Parathyroid adenoma (tissue), 2 donors: ENCODE data around the gene ACOT11.

Experiments used
- H2AFZ ChIP-seq: fragments of 300-600 bp; sonication (generic); one replicate; pipeline ENCODE4 v1.7.0; 2017; ENCODE audit warnings: antibody characterized with exemption, mild to moderate bottlenecking
- H3K27ac ChIP-seq: fragments of 300-600 bp; sonication (generic); one replicate; pipeline ENCODE4 v1.7.0; 2017
- H3K27me3 ChIP-seq: fragments of 300-600 bp; sonication (generic); one replicate; pipeline ENCODE4 v1.7.0; 2017; ENCODE audit warnings: low read length; ENCODE audit not compliant: control insufficient read depth, insufficient read depth
- H3K36me3 ChIP-seq: fragments of 300-600 bp; sonication (generic); one replicate; pipeline ENCODE4 v1.7.0; 2017; ENCODE audit warnings: low read length; ENCODE audit not compliant: control insufficient read depth, insufficient read depth
- H3K4me1 ChIP-seq: fragments of 300-600 bp; sonication (generic); one replicate; pipeline ENCODE4 v1.7.0; 2017; ENCODE audit warnings: control low read depth
- H3K4me2 ChIP-seq: fragments of 300-600 bp; sonication (generic); one replicate; pipeline ENCODE4 v1.7.0; 2017; ENCODE audit warnings: low read length
- H3K4me3 ChIP-seq: fragments of 300-600 bp; sonication (generic); one replicate; pipeline ENCODE4 v1.7.0; 2017; ENCODE audit warnings: low read depth, low read length
- H3K79me2 ChIP-seq: fragments of 300-600 bp; sonication (generic); one replicate; pipeline ENCODE4 v1.7.0; 2017; ENCODE audit warnings: control low read depth
- H3K9ac ChIP-seq: fragments of 300-600 bp; sonication (generic); one replicate; pipeline ENCODE4 v1.7.0; 2017; ENCODE audit warnings: mild to moderate bottlenecking
- H3K9me3 ChIP-seq: fragments of 300-600 bp; sonication (generic); one replicate; pipeline ENCODE4 v1.7.0; 2017; ENCODE audit warnings: low read length; ENCODE audit not compliant: control insufficient read depth
- TF ChIP-seq, protein P1 (sequence below): fragments of 300-600 bp; sonication (generic); IDR thresholded peaks from one replicate; pipeline ENCODE4 v1.7.0; 2017; ENCODE audit warnings: antibody characterized with exemption, mild to moderate bottlenecking
- donor health status: primary hyperparathyroidism.

Gene ACOT11

DNA sequence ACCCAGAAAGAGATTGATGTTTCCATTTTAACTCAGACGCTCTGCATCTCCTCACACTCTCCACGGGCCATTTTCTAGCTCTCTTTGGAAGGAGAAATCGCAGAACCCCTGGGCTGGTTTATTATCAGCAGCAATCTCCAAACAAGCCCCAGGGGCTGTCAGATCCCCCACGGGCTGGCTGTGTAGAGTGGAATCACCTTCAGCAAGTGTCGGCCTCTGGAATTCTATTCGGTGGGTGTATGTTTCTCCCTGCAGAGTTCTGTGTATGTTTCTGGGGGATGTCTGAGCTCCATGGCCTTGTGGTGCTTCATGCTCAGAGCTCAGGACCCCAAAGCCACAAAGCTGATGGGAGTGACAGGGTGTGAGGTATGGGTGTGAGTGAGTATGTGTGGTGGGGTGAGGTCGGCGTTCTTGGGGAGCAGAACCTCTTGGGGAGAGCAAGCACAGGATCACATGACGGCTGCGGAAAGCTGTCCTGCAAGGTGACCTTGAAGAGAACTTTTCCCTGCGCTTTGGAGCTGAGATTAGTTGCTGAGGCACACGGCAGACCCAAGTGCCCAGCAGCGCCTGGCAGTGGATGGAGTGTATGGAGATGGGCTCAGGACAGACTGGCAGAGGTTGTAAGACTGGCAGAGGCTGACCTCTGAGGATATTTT lies 489 bp downstream of the ACOT11 start:
- peak overlapping the region; percentile 63 for H2AFZ ChIP-seq
- H3K27ac ChIP-seq = peak overlapping the region; percentile 93
- H3K4me3 ChIP-seq = peak overlapping the region; percentile 59
- H3K79me2 ChIP-seq = peaks cover 21% of the 10 kb centered on the region
- peak overlapping the region; percentile 87 for H3K4me2 ChIP-seq
- H3K9ac ChIP-seq = no peak overlapping the region
- no peaks in the 10 kb centered on the region for H3K36me3 ChIP-seq
- no peaks in the 10 kb centered on the region for H3K9me3 ChIP-seq
- TF ChIP-seq, protein P1, sequence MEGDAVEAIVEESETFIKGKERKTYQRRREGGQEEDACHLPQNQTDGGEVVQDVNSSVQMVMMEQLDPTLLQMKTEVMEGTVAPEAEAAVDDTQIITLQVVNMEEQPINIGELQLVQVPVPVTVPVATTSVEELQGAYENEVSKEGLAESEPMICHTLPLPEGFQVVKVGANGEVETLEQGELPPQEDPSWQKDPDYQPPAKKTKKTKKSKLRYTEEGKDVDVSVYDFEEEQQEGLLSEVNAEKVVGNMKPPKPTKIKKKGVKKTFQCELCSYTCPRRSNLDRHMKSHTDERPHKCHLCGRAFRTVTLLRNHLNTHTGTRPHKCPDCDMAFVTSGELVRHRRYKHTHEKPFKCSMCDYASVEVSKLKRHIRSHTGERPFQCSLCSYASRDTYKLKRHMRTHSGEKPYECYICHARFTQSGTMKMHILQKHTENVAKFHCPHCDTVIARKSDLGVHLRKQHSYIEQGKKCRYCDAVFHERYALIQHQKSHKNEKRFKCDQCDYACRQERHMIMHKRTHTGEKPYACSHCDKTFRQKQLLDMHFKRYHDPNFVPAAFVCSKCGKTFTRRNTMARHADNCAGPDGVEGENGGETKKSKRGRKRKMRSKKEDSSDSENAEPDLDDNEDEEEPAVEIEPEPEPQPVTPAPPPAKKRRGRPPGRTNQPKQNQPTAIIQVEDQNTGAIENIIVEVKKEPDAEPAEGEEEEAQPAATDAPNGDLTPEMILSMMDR = no peak
- H3K4me1 ChIP-seq = peaks cover 14% of the 10 kb centered on the region
- no peaks in the 10 kb centered on the region for H3K27me3 ChIP-seq

DNA sequence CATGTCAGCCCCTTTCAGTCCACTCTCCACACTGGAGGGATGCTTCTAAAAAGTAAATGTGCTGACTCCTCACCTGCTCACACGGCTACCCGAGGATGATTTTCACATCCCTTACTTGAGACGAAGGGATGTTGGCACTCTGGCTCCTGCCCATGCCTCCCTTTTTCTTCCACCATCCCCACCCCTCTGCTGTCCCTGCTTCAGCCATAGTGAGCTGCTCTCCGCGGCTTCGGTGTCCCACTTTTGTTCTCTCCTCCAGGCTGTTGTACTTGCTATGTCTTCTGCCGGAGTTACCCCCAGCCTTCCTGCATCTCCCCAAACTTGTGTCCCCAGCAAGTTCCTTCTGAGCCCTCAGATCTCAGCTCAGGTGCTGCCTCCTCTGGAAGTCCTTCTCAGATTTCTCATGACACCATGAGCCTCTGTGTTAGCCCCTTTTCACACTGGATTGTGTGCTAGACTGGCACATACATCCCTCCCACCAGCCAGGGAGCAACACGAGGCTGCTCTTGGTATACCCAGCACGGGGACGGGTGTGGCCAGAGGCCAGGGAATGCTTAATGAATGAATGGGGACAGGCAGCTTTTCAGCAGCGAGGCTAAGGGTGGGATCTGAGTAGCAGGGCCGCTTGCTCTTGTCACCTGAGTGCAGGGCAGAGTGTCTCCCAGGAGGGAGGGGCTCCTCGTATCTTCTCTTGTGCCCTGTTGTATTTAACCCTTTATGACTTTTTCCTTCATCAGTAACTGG lies 1.3 kb downstream of the ACOT11 start:
- peaks cover 14% of the 10 kb centered on the region for H3K4me1 ChIP-seq
- no peak overlapping the region for H2AFZ ChIP-seq
- H3K27ac ChIP-seq = peak overlapping the region; percentile 93
- H3K4me3 ChIP-seq = peak overlapping the region; percentile 59
- no peaks in the 10 kb centered on the region for H3K27me3 ChIP-seq
- H3K79me2 ChIP-seq = peaks cover 21% of the 10 kb centered on the region
- peak overlapping the region; percentile 87 for H3K4me2 ChIP-seq
- no peaks in the 10 kb centered on the region for H3K9me3 ChIP-seq
- no peaks in the 10 kb centered on the region for H3K36me3 ChIP-seq
- H3K9ac ChIP-seq = no peak overlapping the region
- TF ChIP-seq, protein P1 = no peak

DNA sequence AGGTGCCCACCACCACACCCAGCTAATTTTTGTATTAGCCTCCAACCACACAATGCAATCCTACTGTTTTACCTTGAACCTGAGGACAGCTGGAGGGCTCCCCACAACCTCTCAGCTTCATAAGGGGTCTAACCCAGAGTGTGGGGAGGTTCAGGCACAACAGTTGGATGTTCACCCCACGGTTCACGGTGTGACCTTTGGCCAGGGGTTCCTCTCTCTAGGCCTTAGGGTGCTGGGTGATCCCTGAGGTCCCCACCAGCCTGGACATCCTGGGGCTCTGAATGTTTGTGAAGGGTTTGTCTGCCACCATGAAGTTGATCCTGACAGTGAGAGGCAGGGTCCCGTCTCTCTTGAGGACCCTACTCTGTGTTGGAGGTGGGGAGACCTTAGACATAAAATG lies 3.9 kb downstream of the ACOT11 start:
- Histone ChIP-seq H3K27ac (no peak overlapping the region), H3K9me3 (no peaks in the 10 kb centered on the region), H2AFZ (no peak overlapping the region), H3K27me3 (no peaks in the 10 kb centered on the region), H3K9ac (no peak overlapping the region), H3K4me1 (peaks cover 13% of the 10 kb centered on the region), H3K36me3 (no peaks in the 10 kb centered on the region), H3K4me3 (no peak overlapping the region), H3K79me2 (peaks cover 21% of the 10 kb centered on the region), H3K4me2 (no peak overlapping the region)
- TF ChIP-seq, protein P1 = no peak

DNA sequence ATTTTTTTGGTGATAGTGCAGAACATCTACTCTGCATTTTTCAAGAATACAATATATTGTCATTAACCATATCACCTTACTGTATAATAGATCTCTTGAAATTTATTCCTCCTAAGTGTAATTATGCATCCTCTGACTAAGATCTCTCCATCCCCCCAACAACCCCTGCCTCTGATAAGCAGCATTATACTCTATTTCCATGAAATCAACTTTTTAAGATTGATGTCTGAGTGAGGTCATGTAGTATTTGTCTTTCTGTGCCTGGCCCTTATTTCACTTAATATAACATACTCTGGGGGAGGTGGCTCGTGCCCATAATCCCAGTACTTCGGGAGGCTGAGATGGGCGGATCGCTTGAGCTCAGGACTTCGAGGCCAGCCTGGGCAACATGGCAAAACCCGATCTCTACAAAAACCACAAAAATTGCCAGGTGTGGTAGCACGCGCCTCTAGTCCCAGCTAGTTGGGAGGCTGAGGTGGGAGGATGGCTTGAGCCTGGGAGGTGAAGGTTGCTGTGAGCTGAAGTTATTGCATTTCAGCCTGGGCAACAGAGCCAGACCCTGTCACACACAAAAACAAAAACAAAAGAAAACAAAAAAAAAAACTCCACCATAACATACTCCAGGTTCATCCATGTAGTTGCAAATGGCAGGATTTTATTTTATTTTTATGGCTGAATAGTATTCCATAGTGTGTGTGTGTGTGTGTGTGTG lies 5.7 kb downstream of the ACOT11 start:
- no peak overlapping the region for H3K27ac ChIP-seq
- no peaks in the 10 kb centered on the region for H3K36me3 ChIP-seq
- H3K4me1 ChIP-seq = peaks cover 9% of the 10 kb centered on the region
- TF ChIP-seq, protein P1 = no peak
- H3K9me3 ChIP-seq = no peaks in the 10 kb centered on the region
- no peak overlapping the region for H3K4me2 ChIP-seq
- peaks cover 21% of the 10 kb centered on the region for H3K79me2 ChIP-seq
- no peak overlapping the region for H2AFZ ChIP-seq
- H3K27me3 ChIP-seq = no peaks in the 10 kb centered on the region
- H3K4me3 ChIP-seq = no peak overlapping the region
- no peak overlapping the region for H3K9ac ChIP-seq
